SU-DHL-6 (cell line): Measurements from ENCODE around the gene UMAD1.

Experiments
- CTCF ChIP-seq: fragments of 200-600 bp; sonication (generic); IDR thresholded peaks from one replicate; pipeline ENCODE4 v1.5.1; 2017; ENCODE audit warnings: antibody characterized with exemption, mild to moderate bottlenecking, low read length, moderate library complexity; ENCODE audit not compliant: insufficient read depth, poor library complexity, severe bottlenecking
- EZH2phosphoT487 ChIP-seq: fragments of 200-600 bp; sonication (generic), shearing (Covaris generic); conservative IDR thresholded peaks from 2 replicates; pipeline ENCODE4 v1.6.1; 2018; ENCODE audit warnings: mild to moderate bottlenecking, antibody characterized with exemption, low read length, moderate library complexity, mixed read lengths

GRCh38 chr7:7696458-7697119, 56.0 kb downstream of the UMAD1 start:
- TF ChIP-seq CTCF (no peak), EZH2phosphoT487 (no peak)
